HCT116 (cell line): Measurements from ENCODE around the gene SEMA4B. TPM values are rescaled to one million over a fixed set of nuclear protein-coding genes. Genes with fewer than 3 reads are reported as not detected.

Source experiments
- ATAC-seq: fragments of 200-7000 bp; cut with Tn5 transposase; 2 replicates; pipeline ENCODE4 v1.9.1; 2020; ENCODE audit warnings: mild to moderate bottlenecking, moderate library complexity
- BruUV-seq: library from RNA; stranded (reverse); fragments of 400-500 nt; replicated peaks from 2 replicates; lab custom pipeline; 2021; lab: Mats Ljungman, UMichigan
- CTCF ChIA-PET: fragments of 300-600 bp; sonication (Branson Sonifier 250); formaldehyde crosslinking; loops from one replicate; lab custom pipeline; 2021; ENCODE audit warnings: antibody characterized with exemption; lab: Charles Lee
- POLR2A ChIA-PET: fragments of 300-600, 350-600 bp; sonication (Branson Sonifier 250); formaldehyde crosslinking; loops from one replicate; lab custom pipeline; 2021; ENCODE audit warnings: antibody characterized with exemption; lab: Charles Lee
- RAD21 ChIA-PET, 2 experiments: fragments of 300-600 bp; sonication (Branson Sonifier 250); formaldehyde crosslinking; loops; one replicate each; lab custom pipeline; 2023; ENCODE audit warnings: low total read pairs in 2 of 2; ENCODE audit not compliant: uncharacterized antibody in 2 of 2, unreplicated experiment in 2 of 2, low non-redundant PET in 1 of 2; lab: Charles Lee
- DNase-seq: peaks from one replicate; pipeline ENCODE4 v3.0.0-alpha.2; 2010; ENCODE audit warnings: low read depth, low spot score
- H2AFZ ChIP-seq: fragments of 200-600 bp; shearing (Covaris generic), sonication (generic); 2 replicates; pipeline ENCODE4 v1.6.1; 2017; ENCODE audit warnings: low read depth, mixed run types, mixed read lengths, antibody characterized with exemption, low read length; ENCODE audit not compliant: poor library complexity, severe bottlenecking
- H3K27ac ChIP-seq: 2 replicates; pipeline ENCODE4 v1.5.1; 2012; ENCODE audit warnings: low read depth, low read length
- H3K27me3 ChIP-seq: fragments of 200-600 bp; sonication (generic); 2 replicates; pipeline ENCODE4 v1.6.1; 2016; ENCODE audit warnings: mixed run types, low read length, mixed read lengths; ENCODE audit not compliant: insufficient read depth
- H3K36me3 ChIP-seq, 2 experiments: fragments of 200-500 bp in 1 of 2; fragments of 200-600 bp in 1 of 2; sonication (Bioruptor generic) in 1 of 2; sonication (generic) in 1 of 2; 2 replicates each; pipeline versions ENCODE4 v1.5.1 to v1.6.1; 2014 to 2016; ENCODE audit warnings: low read length in 2 of 2, inconsistent platforms in 1 of 2, mixed read lengths in 1 of 2, mixed run types in 1 of 2; ENCODE audit not compliant: insufficient read depth in 2 of 2, control insufficient read depth in 1 of 2
- H3K4me1 ChIP-seq, 2 experiments: fragments of 200-600 bp in 1 of 2; sonication (generic) in 1 of 2; 2 replicates each; pipeline versions ENCODE4 v1.5.1 to v1.6.1; 2012 to 2017; ENCODE audit warnings: low read length in 2 of 2, inconsistent platforms in 1 of 2, mild to moderate bottlenecking in 1 of 2, mixed read lengths in 1 of 2, mixed run types in 1 of 2, moderate library complexity in 1 of 2; ENCODE audit not compliant: insufficient read depth in 2 of 2, control insufficient read depth in 1 of 2
- H3K4me2 ChIP-seq: fragments of 200-600 bp; sonication (generic); 2 replicates; pipeline ENCODE4 v1.6.1; 2017; ENCODE audit warnings: mixed run types, low read length, mixed read lengths
- H3K4me3 ChIP-seq, 2 experiments: fragments of 200-600 bp in 1 of 2; sonication (generic) in 1 of 2; replicated peaks in 1 of 2; 2 replicates each; pipeline ENCODE4 v1.5.1; 2011 to 2016; ENCODE audit warnings: low read length in 2 of 2, control low read depth in 1 of 2, low read depth in 1 of 2, mild to moderate bottlenecking in 1 of 2, mixed read lengths in 1 of 2, mixed run types in 1 of 2
- H3K79me2 ChIP-seq: fragments of 200-600 bp; sonication (generic); 2 replicates; pipeline ENCODE4 v1.6.1; 2017; ENCODE audit warnings: mild to moderate bottlenecking, mixed run types, low read length, moderate library complexity, mixed read lengths; ENCODE audit not compliant: insufficient read depth
- H3K9ac ChIP-seq: fragments of 200-600 bp; sonication (generic); 2 replicates; pipeline ENCODE4 v1.6.1; 2016; ENCODE audit warnings: low read length, mixed read lengths
- H3K9me2 ChIP-seq: fragments of 200-600 bp; sonication (generic), shearing (Covaris generic); 2 replicates; pipeline ENCODE4 v1.6.1; 2017; ENCODE audit warnings: mixed run types, mild to moderate bottlenecking, moderate library complexity; ENCODE audit not compliant: insufficient read depth
- H3K9me3 ChIP-seq, 2 experiments: fragments of 200-500 bp in 1 of 2; fragments of 200-600 bp in 1 of 2; sonication (Bioruptor generic) in 1 of 2; sonication (generic) in 1 of 2; 2 replicates each; pipeline ENCODE4 v1.6.1; 2014 to 2017; ENCODE audit warnings: low read length in 2 of 2, mixed read lengths in 2 of 2, inconsistent platforms in 1 of 2, low read depth in 1 of 2, mild to moderate bottlenecking in 1 of 2, mixed run types in 1 of 2, moderate library complexity in 1 of 2; ENCODE audit not compliant: control insufficient read depth in 1 of 2, insufficient read depth in 1 of 2
- H4K20me1 ChIP-seq: fragments of 200-600 bp; sonication (generic), shearing (Covaris generic); 2 replicates; pipeline ENCODE4 v1.6.1; 2017; ENCODE audit warnings: mixed run types, mild to moderate bottlenecking, moderate library complexity; ENCODE audit not compliant: insufficient read depth
- CBX3 ChIP-seq: IDR thresholded peaks from 2 replicates; pipeline ENCODE4 v1.6.1; 2012; ENCODE audit warnings: low read depth
- EGR1 ChIP-seq: IDR thresholded peaks from 2 replicates; pipeline ENCODE4 v1.6.1; 2012; ENCODE audit warnings: low read depth
- ELF1 ChIP-seq: IDR thresholded peaks from 2 replicates; pipeline ENCODE4 v1.6.1; 2012; ENCODE audit warnings: low read depth, borderline replicate concordance
- EZH2 ChIP-seq: fragments of 200-600 bp; sonication (generic); IDR thresholded peaks from 2 replicates; pipeline ENCODE4 v1.6.1; 2017; ENCODE audit warnings: antibody characterized with exemption, mixed run types
- FOSL1 ChIP-seq: IDR thresholded peaks from 2 replicates; pipeline ENCODE4 v1.6.1; 2012; ENCODE audit warnings: low read depth
- JUND ChIP-seq: IDR thresholded peaks from 2 replicates; pipeline ENCODE4 v1.6.1; 2012
- MAX ChIP-seq: IDR thresholded peaks from 2 replicates; pipeline ENCODE4 v1.6.1; 2012
- POLR2A ChIP-seq: IDR thresholded peaks from 2 replicates; pipeline ENCODE4 v1.7.0; 2011; ENCODE audit warnings: borderline replicate concordance; ENCODE audit not compliant: insufficient read depth, insufficient read length; ENCODE audit errors: extremely low read depth
- RAD21 ChIP-seq: IDR thresholded peaks from 2 replicates; pipeline ENCODE4 v1.6.1; 2012; ENCODE audit warnings: low read depth, mild to moderate bottlenecking
- SIN3A ChIP-seq: IDR thresholded peaks from 2 replicates; pipeline ENCODE4 v1.6.1; 2012; ENCODE audit warnings: low read depth
- SRF ChIP-seq: IDR thresholded peaks from 2 replicates; pipeline ENCODE4 v1.6.1; 2012; ENCODE audit warnings: low read depth
- TCF7L2 ChIP-seq: IDR thresholded peaks from 2 replicates; pipeline ENCODE4 v1.7.0; 2011; ENCODE audit warnings: borderline replicate concordance, inconsistent platforms; ENCODE audit not compliant: insufficient read depth, insufficient read length; ENCODE audit errors: extremely low read depth
- YY1 ChIP-seq: IDR thresholded peaks from 2 replicates; pipeline ENCODE4 v1.6.1; 2011; ENCODE audit warnings: low read length, low read depth, moderate library complexity, mild to moderate bottlenecking; ENCODE audit not compliant: insufficient replicate concordance; ENCODE audit errors: extremely low read depth
- ZNF274 ChIP-seq: fragments of 200-500 bp; sonication (Bioruptor generic); IDR thresholded peaks from 2 replicates; pipeline ENCODE4 v1.6.1; 2014; ENCODE audit warnings: mild to moderate bottlenecking, low read depth, low read length, inconsistent platforms
- intact Hi-C: fragments of 100-400 bp; cut with micrococcal nuclease; formaldehyde crosslinking; loops from 2 replicates; pipeline ENCODE4 v1.10.0; 2022
- total RNA-seq: library from RNA; stranded (reverse); gene quantifications from one replicate; pipeline ENCODE4 v1.2.1, GENCODE V29; 2021; ENCODE audit not compliant: unreplicated experiment
- TF ChIP-seq, protein P1 (sequence below): IDR thresholded peaks from 2 replicates; pipeline ENCODE4 v1.6.1; 2012; ENCODE audit warnings: low read depth

SEMA4B gene
- total RNA-seq, 1 experiment from 2014 or later, result 98.6 TPM

DNA sequence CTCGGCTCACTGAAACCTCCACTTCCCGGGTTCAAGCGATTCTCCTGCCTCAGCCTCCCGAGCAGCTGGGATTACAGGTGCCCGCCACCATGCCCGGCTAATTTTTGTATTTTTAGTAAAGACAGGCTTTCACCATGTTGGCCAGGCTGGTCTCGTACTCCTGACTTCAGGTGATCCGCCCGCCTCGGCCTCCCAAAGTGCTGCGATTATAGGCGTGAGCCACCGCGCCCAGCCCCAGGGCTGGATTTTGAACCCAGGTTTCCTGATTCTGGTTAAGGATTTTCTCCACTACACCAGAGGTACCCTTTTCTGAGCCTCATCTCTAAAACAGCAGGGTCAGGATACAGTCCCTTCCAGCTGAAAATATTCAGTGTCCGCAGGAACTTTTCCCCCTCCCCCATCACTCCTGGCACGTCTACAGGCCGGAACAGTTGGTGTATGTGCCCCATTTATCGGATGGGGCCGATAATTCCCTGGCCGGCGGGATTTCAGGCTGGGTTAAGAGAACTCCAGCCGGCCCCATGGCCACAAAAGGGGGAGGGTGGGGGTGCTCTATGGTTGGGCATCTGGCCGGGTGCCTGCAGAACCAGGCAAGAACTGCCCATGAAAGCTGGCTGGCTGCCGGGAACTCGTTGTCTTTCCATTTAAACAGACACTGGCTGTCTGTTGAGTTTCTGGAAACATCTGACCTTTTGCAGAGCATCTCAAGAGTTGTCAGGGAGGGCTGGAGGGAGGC is 26.8 kb upstream of the SEMA4B start:
- no peak overlapping the region for H3K4me2 ChIP-seq
- ChIA-PET CTCF (no interaction called here), POLR2A (no interaction called here)
- intact Hi-C loops, result no loop called here
- no peak overlapping the region for H3K4me3 ChIP-seq
- H3K27ac ChIP-seq, result no peak overlapping the region
- H3K79me2 ChIP-seq, result no peaks in the 10 kb centered on the region
- TF ChIP-seq, protein P1, sequence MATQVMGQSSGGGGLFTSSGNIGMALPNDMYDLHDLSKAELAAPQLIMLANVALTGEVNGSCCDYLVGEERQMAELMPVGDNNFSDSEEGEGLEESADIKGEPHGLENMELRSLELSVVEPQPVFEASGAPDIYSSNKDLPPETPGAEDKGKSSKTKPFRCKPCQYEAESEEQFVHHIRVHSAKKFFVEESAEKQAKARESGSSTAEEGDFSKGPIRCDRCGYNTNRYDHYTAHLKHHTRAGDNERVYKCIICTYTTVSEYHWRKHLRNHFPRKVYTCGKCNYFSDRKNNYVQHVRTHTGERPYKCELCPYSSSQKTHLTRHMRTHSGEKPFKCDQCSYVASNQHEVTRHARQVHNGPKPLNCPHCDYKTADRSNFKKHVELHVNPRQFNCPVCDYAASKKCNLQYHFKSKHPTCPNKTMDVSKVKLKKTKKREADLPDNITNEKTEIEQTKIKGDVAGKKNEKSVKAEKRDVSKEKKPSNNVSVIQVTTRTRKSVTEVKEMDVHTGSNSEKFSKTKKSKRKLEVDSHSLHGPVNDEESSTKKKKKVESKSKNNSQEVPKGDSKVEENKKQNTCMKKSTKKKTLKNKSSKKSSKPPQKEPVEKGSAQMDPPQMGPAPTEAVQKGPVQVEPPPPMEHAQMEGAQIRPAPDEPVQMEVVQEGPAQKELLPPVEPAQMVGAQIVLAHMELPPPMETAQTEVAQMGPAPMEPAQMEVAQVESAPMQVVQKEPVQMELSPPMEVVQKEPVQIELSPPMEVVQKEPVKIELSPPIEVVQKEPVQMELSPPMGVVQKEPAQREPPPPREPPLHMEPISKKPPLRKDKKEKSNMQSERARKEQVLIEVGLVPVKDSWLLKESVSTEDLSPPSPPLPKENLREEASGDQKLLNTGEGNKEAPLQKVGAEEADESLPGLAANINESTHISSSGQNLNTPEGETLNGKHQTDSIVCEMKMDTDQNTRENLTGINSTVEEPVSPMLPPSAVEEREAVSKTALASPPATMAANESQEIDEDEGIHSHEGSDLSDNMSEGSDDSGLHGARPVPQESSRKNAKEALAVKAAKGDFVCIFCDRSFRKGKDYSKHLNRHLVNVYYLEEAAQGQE, result no peak
- TF ChIP-seq JUND, result no peak
- TF ChIP-seq YY1, result no peak
- TF ChIP-seq, all 23 proteins: peak for 0
- Histone ChIP-seq H4K20me1 (no peaks in the 10 kb centered on the region), H2AFZ (no peak overlapping the region), H3K9ac (no peak overlapping the region), H3K9me2 (no peaks in the 10 kb centered on the region), H3K36me3 (no peaks in the 10 kb centered on the region), H3K4me1 (peaks cover 3 to 5% of the 10 kb centered on the region in 2 experiments; a peak in 3 of 4 replicates), H3K27me3 (no peaks in the 10 kb centered on the region), H3K9me3 (no peaks in the 10 kb centered on the region)
- no TSS peak for BruUV-seq
- DNase-seq, result no peak
- ATAC-seq, result no peak
- RAD21 ChIA-PET, result no interaction called here

DNA sequence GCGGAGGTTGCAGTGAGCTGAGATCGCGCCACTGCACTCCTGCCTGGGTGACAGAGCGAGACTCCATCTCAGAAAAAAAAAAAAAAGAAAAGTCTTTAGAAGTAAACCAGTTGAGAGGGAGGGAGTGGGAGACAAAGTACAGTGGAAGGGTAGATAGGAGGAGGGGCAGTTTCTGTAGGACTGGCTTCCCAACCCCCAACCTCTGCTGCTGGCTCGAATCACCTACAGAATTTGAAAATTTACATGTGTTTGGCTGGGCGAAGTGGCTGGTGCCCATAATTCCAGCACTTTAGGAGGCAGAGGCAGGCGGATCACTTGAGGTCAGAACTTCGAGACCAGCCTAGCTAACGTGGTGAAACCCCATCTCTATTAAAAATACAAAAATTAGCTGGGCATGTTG is 24.1 kb upstream of the SEMA4B start:
- no peak overlapping the region for H3K9ac ChIP-seq
- no peaks in the 10 kb centered on the region for H3K36me3 ChIP-seq
- intact Hi-C loops, result no loop called here
- no peaks in the 10 kb centered on the region for H4K20me1 ChIP-seq
- ATAC-seq, result no peak
- DNase-seq, result no peak
- H3K4me1 ChIP-seq, result peaks cover 3 to 5% of the 10 kb centered on the region in 2 experiments; a peak in 3 of 4 replicates
- ChIA-PET CTCF (no interaction called here), RAD21 (no interaction called here), POLR2A (no interaction called here)
- no peaks in the 10 kb centered on the region for H3K9me3 ChIP-seq
- no peaks in the 10 kb centered on the region for H3K9me2 ChIP-seq
- no peak overlapping the region for H2AFZ ChIP-seq
- H3K27me3 ChIP-seq, result no peaks in the 10 kb centered on the region
- no TSS peak for BruUV-seq
- no peak overlapping the region for H3K4me3 ChIP-seq
- H3K4me2 ChIP-seq, result no peak overlapping the region
- H3K79me2 ChIP-seq, result no peaks in the 10 kb centered on the region
- no peak overlapping the region for H3K27ac ChIP-seq
- TF ChIP-seq EZH2, result no peak
- no peak for TF ChIP-seq ZNF274
- TF ChIP-seq SIN3A, result no peak
- no peak for TF ChIP-seq RAD21
- TF ChIP-seq ELF1, result no peak
- no peak for TF ChIP-seq POLR2A
- no peak for TF ChIP-seq MAX
- TF ChIP-seq TCF7L2, result no peak
- TF ChIP-seq EGR1, result no peak
- TF ChIP-seq FOSL1, result no peak
- TF ChIP-seq SRF, result no peak
- no peak for TF ChIP-seq YY1
- no peak for TF ChIP-seq CBX3
